ENCODE measurements around the gene SCPEP1. TPM values are rescaled to one million over a fixed set of nuclear protein-coding genes. Genes with fewer than 3 reads are reported as not detected.

Gene SCPEP1
- total and polyA plus RNA-seq, 2 donors (not counting 1 experiment from before 2014, with no cell fraction given): 84.7 to 101 TPM

GRCh38 chr17:56930739-56931337 lies 47.1 kb upstream of the SCPEP1 start:
- no peak overlapping the region for H3K4me3 ChIP-seq (replicated peaks in 1 of 4; ENCODE audit: control extremely low read depth in 1 of 4, insufficient read depth in 1 of 4, low read depth in 3 of 4, low read length in 4 of 4)
- H3K79me2 ChIP-seq (ENCODE audit: control insufficient read depth, insufficient read depth, low read length): no peaks in the 10 kb centered on the region
- H2AFZ ChIP-seq (ENCODE audit: low read length): no peak overlapping the region
- no peaks in the 10 kb centered on the region for H3K9me3 ChIP-seq (ENCODE audit: control insufficient read depth, insufficient read depth, low read depth, low read length)
- no peak overlapping the region for H3K27ac ChIP-seq (ENCODE audit: insufficient read depth, low read length)
- H4K20me1 ChIP-seq (ENCODE audit: control insufficient read depth, extremely low read depth, insufficient read depth, low read length): no peaks in the 10 kb centered on the region
- no peak overlapping the region for H3K4me2 ChIP-seq (ENCODE audit: extremely low read depth, insufficient read depth, low read length)
- no peaks in the 10 kb centered on the region for H3K4me1 ChIP-seq (ENCODE audit: control insufficient read depth, extremely low read depth, insufficient read depth, low read length)
- H3K9ac ChIP-seq (ENCODE audit: insufficient read depth, low read length): no peak overlapping the region
- DNase-seq (ENCODE audit: low read depth in 2 of 2): no peak
- no peaks in the 10 kb centered on the region for H3K27me3 ChIP-seq (ENCODE audit: control insufficient read depth, insufficient read depth, low read length)
- TF ChIP-seq, protein P1, sequence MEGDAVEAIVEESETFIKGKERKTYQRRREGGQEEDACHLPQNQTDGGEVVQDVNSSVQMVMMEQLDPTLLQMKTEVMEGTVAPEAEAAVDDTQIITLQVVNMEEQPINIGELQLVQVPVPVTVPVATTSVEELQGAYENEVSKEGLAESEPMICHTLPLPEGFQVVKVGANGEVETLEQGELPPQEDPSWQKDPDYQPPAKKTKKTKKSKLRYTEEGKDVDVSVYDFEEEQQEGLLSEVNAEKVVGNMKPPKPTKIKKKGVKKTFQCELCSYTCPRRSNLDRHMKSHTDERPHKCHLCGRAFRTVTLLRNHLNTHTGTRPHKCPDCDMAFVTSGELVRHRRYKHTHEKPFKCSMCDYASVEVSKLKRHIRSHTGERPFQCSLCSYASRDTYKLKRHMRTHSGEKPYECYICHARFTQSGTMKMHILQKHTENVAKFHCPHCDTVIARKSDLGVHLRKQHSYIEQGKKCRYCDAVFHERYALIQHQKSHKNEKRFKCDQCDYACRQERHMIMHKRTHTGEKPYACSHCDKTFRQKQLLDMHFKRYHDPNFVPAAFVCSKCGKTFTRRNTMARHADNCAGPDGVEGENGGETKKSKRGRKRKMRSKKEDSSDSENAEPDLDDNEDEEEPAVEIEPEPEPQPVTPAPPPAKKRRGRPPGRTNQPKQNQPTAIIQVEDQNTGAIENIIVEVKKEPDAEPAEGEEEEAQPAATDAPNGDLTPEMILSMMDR (conservative IDR thresholded peaks at IDR 0.05 in 1 of 2, IDR thresholded peaks at IDR 0.05 in 1 of 2; ENCODE audit: low read depth in 1 of 2, low read length in 2 of 2): no peak
- no peak for TF ChIP-seq EZH2 (IDR thresholded peaks at IDR 0.05; ENCODE audit: low read length, missing control alignments)
- no peaks in the 10 kb centered on the region for H3K36me3 ChIP-seq (ENCODE audit: control insufficient read depth, insufficient read depth, low read length)

DNA sequence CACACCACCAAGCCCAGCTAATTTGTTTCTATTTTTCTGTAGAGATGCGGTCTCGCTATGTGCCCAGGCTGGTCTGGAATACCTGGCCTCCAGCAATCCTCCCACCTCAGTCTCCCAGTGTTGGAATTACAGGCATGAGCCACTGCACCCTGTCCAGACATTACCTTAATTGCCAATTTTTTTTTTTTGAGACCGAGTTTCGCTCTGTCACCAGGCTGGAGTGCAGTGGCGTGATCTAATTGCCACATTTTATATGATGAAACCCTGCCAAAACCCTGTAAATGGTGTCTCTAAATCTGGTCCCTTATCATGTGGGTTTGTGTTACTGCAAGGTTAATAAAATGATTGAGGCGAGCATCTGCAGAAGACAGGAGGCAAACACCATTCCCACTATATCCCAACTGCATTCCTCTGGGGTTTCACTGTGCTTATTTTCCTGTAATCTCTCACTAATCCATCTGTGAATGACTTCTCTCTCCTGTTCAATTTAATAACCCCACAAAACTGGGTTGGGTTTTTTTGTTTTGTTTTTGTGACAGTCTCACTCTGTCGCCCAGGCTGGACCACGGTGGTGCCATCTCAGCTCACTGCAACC lies 44.7 kb upstream of the SCPEP1 start:
- no peaks in the 10 kb centered on the region for H3K9me3 ChIP-seq (ENCODE audit: control insufficient read depth, insufficient read depth, low read depth, low read length)

GRCh38 chr17:56933868-56934267 lies 44.1 kb upstream of the SCPEP1 start:
- H3K4me1 ChIP-seq (ENCODE audit: control insufficient read depth, extremely low read depth, insufficient read depth, low read length): no peaks in the 10 kb centered on the region
- no peak for DNase-seq (ENCODE audit: low read depth in 2 of 2)
- H3K27me3 ChIP-seq (ENCODE audit: control insufficient read depth, insufficient read depth, low read length): no peaks in the 10 kb centered on the region
- H3K9ac ChIP-seq (ENCODE audit: insufficient read depth, low read length): no peak overlapping the region
- no peak overlapping the region for H3K4me2 ChIP-seq (ENCODE audit: extremely low read depth, insufficient read depth, low read length)
- H3K27ac ChIP-seq (ENCODE audit: insufficient read depth, low read length): no peak overlapping the region
- H4K20me1 ChIP-seq (ENCODE audit: control insufficient read depth, extremely low read depth, insufficient read depth, low read length): no peaks in the 10 kb centered on the region
- H3K36me3 ChIP-seq (ENCODE audit: control insufficient read depth, insufficient read depth, low read length): peaks cover 1% of the 10 kb centered on the region
- TF ChIP-seq, protein P1 (conservative IDR thresholded peaks at IDR 0.05 in 1 of 2, IDR thresholded peaks at IDR 0.05 in 1 of 2; ENCODE audit: low read depth in 1 of 2, low read length in 2 of 2): no peak
- TF ChIP-seq EZH2 (IDR thresholded peaks at IDR 0.05; ENCODE audit: low read length, missing control alignments): no peak
- no peak overlapping the region for H2AFZ ChIP-seq (ENCODE audit: low read length)
- no peaks in the 10 kb centered on the region for H3K9me3 ChIP-seq (ENCODE audit: control insufficient read depth, insufficient read depth, low read depth, low read length)
- no peaks in the 10 kb centered on the region for H3K79me2 ChIP-seq (ENCODE audit: control insufficient read depth, insufficient read depth, low read length)
- H3K4me3 ChIP-seq (replicated peaks in 1 of 4; ENCODE audit: control extremely low read depth in 1 of 4, insufficient read depth in 1 of 4, low read depth in 3 of 4, low read length in 4 of 4): no peak overlapping the region

More for the DNA sequence above, 44.7 kb upstream of the SCPEP1 start:
- Histone ChIP-seq H3K9ac (ENCODE audit: insufficient read depth, low read length) (no peak overlapping the region), H3K4me2 (ENCODE audit: extremely low read depth, insufficient read depth, low read length) (no peak overlapping the region), H2AFZ (ENCODE audit: low read length) (no peak overlapping the region), H3K4me1 (ENCODE audit: control insufficient read depth, extremely low read depth, insufficient read depth, low read length) (no peaks in the 10 kb centered on the region), H3K79me2 (ENCODE audit: control insufficient read depth, insufficient read depth, low read length) (no peaks in the 10 kb centered on the region), H3K4me3 (replicated peaks in 1 of 4; ENCODE audit: control extremely low read depth in 1 of 4, insufficient read depth in 1 of 4, low read depth in 3 of 4, low read length in 4 of 4) (no peak overlapping the region), H3K36me3 (ENCODE audit: control insufficient read depth, insufficient read depth, low read length) (peaks cover 1% of the 10 kb centered on the region), H4K20me1 (ENCODE audit: control insufficient read depth, extremely low read depth, insufficient read depth, low read length) (no peaks in the 10 kb centered on the region), H3K27ac (ENCODE audit: insufficient read depth, low read length) (no peak overlapping the region), H3K27me3 (ENCODE audit: control insufficient read depth, insufficient read depth, low read length) (no peaks in the 10 kb centered on the region)
- TF ChIP-seq, protein P1 (conservative IDR thresholded peaks at IDR 0.05 in 1 of 2, IDR thresholded peaks at IDR 0.05 in 1 of 2; ENCODE audit: low read depth in 1 of 2, low read length in 2 of 2): no peak
- TF ChIP-seq EZH2 (IDR thresholded peaks at IDR 0.05; ENCODE audit: low read length, missing control alignments): no peak
- DNase-seq (ENCODE audit: low read depth in 2 of 2): no peak
